Ascending aorta (tissue), 2 donors: ENCODE results near the gene GULP1. TPM values are rescaled to one million over a fixed set of nuclear protein-coding genes. Genes with fewer than 3 reads are reported as not detected.
A peak's percentile ranks its signal among the peaks of the same experiment; 100 is the strongest.

Experiments used
- DNase-seq, 2 donors: peaks; one replicate each; pipeline ENCODE4 v3.0.0-alpha.2; 2019; ENCODE audit warnings: low spot score in 2 of 2
- H3K27ac ChIP-seq, 2 donors: fragments of 200-600 bp; sonication (generic); one replicate each; pipeline ENCODE4 v1.5.1; 2016 to 2017; ENCODE audit warnings: mild to moderate bottlenecking in 1 of 2
- H3K27me3 ChIP-seq: fragments of 200-600 bp; sonication (generic); one replicate; pipeline ENCODE4 v1.5.1; 2017
- H3K36me3 ChIP-seq, 2 donors: fragments of 200-600 bp; sonication (generic); one replicate each; pipeline ENCODE4 v1.5.1; 2016
- H3K4me1 ChIP-seq, 2 donors: fragments of 200-600 bp; sonication (generic); one replicate each; pipeline ENCODE4 v1.5.1; 2016 to 2017; ENCODE audit warnings: mild to moderate bottlenecking in 1 of 2
- H3K4me3 ChIP-seq, 2 donors: fragments of 200-600 bp; sonication (generic); one replicate each; pipeline ENCODE4 v1.5.1; 2016 to 2017; ENCODE audit warnings: mild to moderate bottlenecking in 1 of 2
- H3K9me3 ChIP-seq, 2 donors: fragments of 200-600 bp; sonication (generic); one replicate each; pipeline ENCODE4 v1.5.1; 2016
- intact Hi-C: fragments of 100-400 bp; cut with DNase I; formaldehyde crosslinking; loops from one replicate; pipeline ENCODE4 v1.15.1; 2023
- total RNA-seq: library from RNA; depleted of rRNA; stranded (reverse); fragments of >200 nt; gene quantifications from one replicate; pipeline ENCODE4 v1.1.0, GENCODE V29; 2016
- TF ChIP-seq, protein P1 (sequence below), 3 experiments: fragments of 200-600 bp in 2 of 3; fragments of 450-650 bp in 1 of 3; sonication (generic) in 2 of 3; IDR thresholded peaks; one replicate each; pipeline ENCODE4 v1.5.1; 2016 to 2019; ENCODE audit warnings: antibody characterized with exemption in 3 of 3, mild to moderate bottlenecking in 1 of 3, moderate library complexity in 1 of 3

GULP1 gene
- total RNA-seq, 1 donor from 2014 or later = 67.8 TPM

DNA sequence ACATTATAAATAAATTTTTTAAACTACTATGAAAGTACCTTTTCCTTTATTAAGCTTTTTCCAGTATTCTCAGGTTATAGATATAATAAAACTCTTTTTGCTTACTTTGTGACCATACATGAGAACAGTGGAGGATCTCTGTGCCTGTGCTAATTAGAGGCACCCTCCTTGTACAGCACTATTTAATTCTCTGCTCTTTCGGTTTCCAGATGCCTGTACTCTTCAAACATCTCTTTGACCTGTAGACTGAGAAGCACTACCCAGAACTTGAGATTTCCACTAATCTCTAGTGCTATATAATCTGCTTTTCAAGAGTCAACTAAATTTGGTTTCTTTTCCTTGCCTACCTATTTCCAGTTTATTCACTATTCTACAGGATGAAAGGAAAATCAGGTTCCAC, 131.1 kb downstream of the GULP1 start:
- no peak for DNase-seq
- H3K4me3 ChIP-seq = no peak overlapping the region
- H3K4me1 ChIP-seq = no peaks in the 10 kb centered on the region
- no peaks in the 10 kb centered on the region for H3K27me3 ChIP-seq
- no peaks in the 10 kb centered on the region for H3K36me3 ChIP-seq
- intact Hi-C loops = no loop called here
- TF ChIP-seq, protein P1, sequence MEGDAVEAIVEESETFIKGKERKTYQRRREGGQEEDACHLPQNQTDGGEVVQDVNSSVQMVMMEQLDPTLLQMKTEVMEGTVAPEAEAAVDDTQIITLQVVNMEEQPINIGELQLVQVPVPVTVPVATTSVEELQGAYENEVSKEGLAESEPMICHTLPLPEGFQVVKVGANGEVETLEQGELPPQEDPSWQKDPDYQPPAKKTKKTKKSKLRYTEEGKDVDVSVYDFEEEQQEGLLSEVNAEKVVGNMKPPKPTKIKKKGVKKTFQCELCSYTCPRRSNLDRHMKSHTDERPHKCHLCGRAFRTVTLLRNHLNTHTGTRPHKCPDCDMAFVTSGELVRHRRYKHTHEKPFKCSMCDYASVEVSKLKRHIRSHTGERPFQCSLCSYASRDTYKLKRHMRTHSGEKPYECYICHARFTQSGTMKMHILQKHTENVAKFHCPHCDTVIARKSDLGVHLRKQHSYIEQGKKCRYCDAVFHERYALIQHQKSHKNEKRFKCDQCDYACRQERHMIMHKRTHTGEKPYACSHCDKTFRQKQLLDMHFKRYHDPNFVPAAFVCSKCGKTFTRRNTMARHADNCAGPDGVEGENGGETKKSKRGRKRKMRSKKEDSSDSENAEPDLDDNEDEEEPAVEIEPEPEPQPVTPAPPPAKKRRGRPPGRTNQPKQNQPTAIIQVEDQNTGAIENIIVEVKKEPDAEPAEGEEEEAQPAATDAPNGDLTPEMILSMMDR (IDR thresholded peaks at IDR 0.05) = no peak
- H3K27ac ChIP-seq = no peak overlapping the region
- H3K9me3 ChIP-seq = peaks cover 5% of the 10 kb centered on the region in 2 donors

DNA sequence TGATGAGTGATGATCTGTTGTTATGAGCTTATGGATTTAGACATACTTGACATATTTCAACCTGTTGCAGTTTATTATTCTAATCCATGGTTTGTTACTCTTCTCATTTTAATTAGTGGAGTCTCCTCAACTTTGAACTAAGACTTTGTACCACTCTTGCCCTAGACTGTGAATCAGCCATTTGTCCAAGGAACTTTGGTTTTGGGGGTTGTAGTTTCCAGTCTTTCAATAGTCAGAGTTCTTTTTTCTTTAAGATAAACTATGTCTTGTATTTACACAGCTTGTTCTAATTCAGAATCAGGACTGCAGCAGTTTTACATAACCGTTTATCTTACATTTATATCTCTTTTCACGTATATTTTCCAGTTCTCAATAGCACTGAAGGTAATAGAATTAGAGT, 133.6 kb downstream of the GULP1 start:
- no peak overlapping the region for H3K4me3 ChIP-seq
- no peaks in the 10 kb centered on the region for H3K4me1 ChIP-seq
- TF ChIP-seq, protein P1 (IDR thresholded peaks at IDR 0.05) = no peak
- no peaks in the 10 kb centered on the region for H3K36me3 ChIP-seq
- peaks cover 5% of the 10 kb centered on the region in 2 donors for H3K9me3 ChIP-seq
- intact Hi-C loops = no loop called here
- H3K27me3 ChIP-seq = no peaks in the 10 kb centered on the region
- DNase-seq = no peak
- H3K27ac ChIP-seq = no peak overlapping the region

DNA sequence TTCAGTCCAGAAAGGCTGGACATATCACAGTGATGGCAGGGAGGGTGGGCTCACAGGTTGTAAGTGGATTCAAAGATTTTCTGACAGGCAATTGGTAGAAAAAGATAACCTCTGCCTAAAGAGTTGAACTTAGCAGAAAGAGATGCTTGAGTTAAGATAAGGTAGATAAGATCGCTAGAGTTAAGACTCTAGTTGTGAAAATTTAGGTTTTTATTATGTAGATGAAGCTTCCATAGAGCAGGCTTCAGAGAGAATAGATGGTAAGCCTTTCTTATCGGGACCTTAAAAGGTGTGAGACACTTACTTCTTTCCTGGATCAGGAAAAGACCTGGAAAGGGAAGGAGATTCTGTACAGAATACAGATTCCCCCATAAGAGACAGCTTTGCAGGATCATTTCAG, 134.4 kb downstream of the GULP1 start:
- DNase-seq = no peak
- intact Hi-C loops = no loop called here
- H3K36me3 ChIP-seq = no peaks in the 10 kb centered on the region
- H3K4me3 ChIP-seq = no peak overlapping the region
- no peaks in the 10 kb centered on the region for H3K27me3 ChIP-seq
- no peak overlapping the region for H3K27ac ChIP-seq
- peaks cover 5% of the 10 kb centered on the region in 2 donors for H3K9me3 ChIP-seq
- TF ChIP-seq, protein P1 (IDR thresholded peaks at IDR 0.05) = no peak
- no peaks in the 10 kb centered on the region for H3K4me1 ChIP-seq

DNA sequence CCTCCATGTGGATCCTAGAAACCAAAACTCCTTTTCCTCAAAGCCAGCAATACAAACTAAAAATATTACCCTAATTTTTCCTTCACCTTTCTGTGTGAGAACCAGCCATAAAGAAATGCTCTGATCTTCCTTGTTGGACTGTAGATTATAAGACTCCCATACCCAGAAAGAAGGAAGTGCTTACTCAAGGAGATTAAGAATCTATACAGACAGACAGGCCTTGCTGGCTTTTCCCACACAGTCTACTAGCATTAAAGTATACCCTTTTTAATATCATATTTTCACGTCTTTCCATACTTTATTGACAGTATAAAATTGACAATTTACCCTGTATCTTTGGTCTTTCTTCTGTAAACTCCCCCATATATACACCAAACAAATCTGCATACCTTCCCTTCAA, 139.0 kb downstream of the GULP1 start:
- Histone ChIP-seq H3K27ac (peak overlapping the region; percentile 17 to 22), H3K4me3 (no peak overlapping the region), H3K36me3 (no peaks in the 10 kb centered on the region), H3K9me3 (peaks cover 0 to 5% of the 10 kb centered on the region in 2 donors), H3K4me1 (no peaks in the 10 kb centered on the region), H3K27me3 (no peaks in the 10 kb centered on the region)
- intact Hi-C loops = loop anchor here (5.0 kb wide), 1 partner anchor 43 kb away; no protein-coding TSS in a partner anchor
- DNase-seq = no peak
- TF ChIP-seq, protein P1 (IDR thresholded peaks at IDR 0.05) = no peak

DNA sequence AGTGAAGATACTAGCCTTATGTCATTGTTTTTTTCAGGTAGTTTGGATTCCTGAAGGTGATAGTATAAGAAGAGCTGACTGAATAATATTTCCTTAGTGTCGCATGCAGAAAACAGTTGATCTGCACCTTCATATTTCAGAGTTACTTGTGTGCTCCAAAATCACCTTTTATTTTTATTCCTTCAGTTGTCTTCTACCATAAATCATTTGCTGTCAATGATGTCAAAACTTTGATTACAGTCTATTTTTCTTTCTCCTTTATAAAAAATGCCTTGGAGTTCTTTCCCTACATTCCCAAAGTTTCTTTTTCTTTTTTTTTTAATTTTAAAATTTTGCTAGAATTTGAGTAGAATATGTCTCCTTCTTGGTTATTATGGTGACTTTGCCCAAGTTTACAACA, 142.3 kb downstream of the GULP1 start:
- intact Hi-C loops = loop anchor here (5.0 kb wide), 1 partner anchor 47 kb away; no protein-coding TSS in a partner anchor
- Histone ChIP-seq H3K4me1 (no peaks in the 10 kb centered on the region), H3K36me3 (no peaks in the 10 kb centered on the region), H3K9me3 (no peaks in the 10 kb centered on the region), H3K27ac (no peak overlapping the region), H3K4me3 (no peak overlapping the region), H3K27me3 (no peaks in the 10 kb centered on the region)
- DNase-seq = no peak
- TF ChIP-seq, protein P1 (IDR thresholded peaks at IDR 0.05) = no peak

DNA sequence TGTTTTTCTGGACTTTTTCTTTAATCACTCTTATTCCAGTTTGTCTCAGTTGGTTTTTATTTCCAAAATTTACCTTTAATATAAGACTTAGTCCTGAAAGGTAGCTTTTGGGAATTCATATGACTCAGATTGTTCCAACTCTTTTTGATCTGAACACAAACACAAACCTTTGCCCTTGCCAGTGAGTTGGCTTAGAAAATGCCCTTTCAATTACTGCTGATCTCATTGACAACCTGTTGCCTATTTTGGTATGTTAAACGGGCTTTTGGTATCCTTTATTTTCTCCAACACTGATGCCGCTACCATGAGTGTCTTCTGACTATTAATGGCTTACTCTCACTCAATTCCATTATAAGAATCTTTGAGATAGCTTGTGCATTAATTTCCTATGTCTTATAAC, 143.4 kb downstream of the GULP1 start:
- Histone ChIP-seq H3K27ac (no peak overlapping the region), H3K4me1 (no peaks in the 10 kb centered on the region), H3K9me3 (no peaks in the 10 kb centered on the region), H3K36me3 (no peaks in the 10 kb centered on the region), H3K4me3 (no peak overlapping the region), H3K27me3 (no peaks in the 10 kb centered on the region)
- TF ChIP-seq, protein P1 (IDR thresholded peaks at IDR 0.05) = no peak
- DNase-seq = no peak
- intact Hi-C loops = no loop called here
